Measurements from ENCODE around the gene ENDOV.

The ENDOV gene

GRCh38 chr17:80485846-80486245 is 70.9 kb downstream of the ENDOV start:
- POLR2A ChIA-PET = interaction anchor here (1.0 to 1.3 kb wide), 2 partner anchors 9 to 33 kb away, joined by 3 to 4 read pairs; no protein-coding TSS in a partner anchor
- TF ChIP-seq FOXK2 (IDR thresholded peaks at IDR 0.05) (no peak), BHLHE40 (IDR thresholded peaks at IDR 0.05; ENCODE audit: borderline replicate concordance) (no peak), HDGF (IDR thresholded peaks at IDR 0.05; ENCODE audit: borderline replicate concordance) (no peak), ARNT (IDR thresholded peaks at IDR 0.05) (no peak), TARDBP (IDR thresholded peaks at IDR 0.05) (no peak), SUZ12 (IDR thresholded peaks at IDR 0.05) (no peak)
- DNase-seq (ENCODE audit: extremely low spot score) = no peak
- CTCF ChIA-PET = no interaction called here

DNA sequence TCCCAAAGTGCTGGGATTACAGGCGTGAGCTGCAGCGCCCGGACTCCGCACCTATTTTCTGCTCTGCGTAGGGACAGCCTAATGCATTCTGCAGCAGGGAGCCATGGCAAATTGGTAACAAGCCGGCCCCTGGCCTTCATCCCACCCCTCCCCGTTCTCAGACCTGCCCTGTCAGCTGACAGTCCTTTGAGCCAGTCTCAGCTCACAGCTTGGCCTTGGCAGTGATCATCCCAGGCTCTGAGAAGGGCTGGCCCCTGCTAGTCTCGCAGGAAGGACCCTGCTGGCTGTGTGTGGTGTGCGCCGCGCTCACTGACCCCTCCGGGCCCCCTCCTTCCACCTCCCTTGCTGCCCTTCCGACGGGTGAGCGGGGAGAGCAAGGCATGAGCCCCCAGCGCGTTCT is 71.7 kb downstream of the ENDOV start:
- TF ChIP-seq LEF1 (IDR thresholded peaks at IDR 0.05; ENCODE audit: borderline replicate concordance) = no peak
- TF ChIP-seq ARNT (IDR thresholded peaks at IDR 0.05) = no peak
- TF ChIP-seq SUZ12 (IDR thresholded peaks at IDR 0.05) = no peak
- no peak for TF ChIP-seq FOXA1 (IDR thresholded peaks at IDR 0.05)
- no peak for TF ChIP-seq BHLHE40 (IDR thresholded peaks at IDR 0.05; ENCODE audit: borderline replicate concordance)
- no peak for TF ChIP-seq FOXM1 (IDR thresholded peaks at IDR 0.05; ENCODE audit: borderline replicate concordance)
- no peak for TF ChIP-seq HDGF (IDR thresholded peaks at IDR 0.05; ENCODE audit: borderline replicate concordance)
- POLR2A ChIA-PET = interaction anchor here (1.3 kb wide), 1 partner anchor 9 kb away, joined by 4 read pairs; no protein-coding TSS in a partner anchor
- no peak for DNase-seq (ENCODE audit: extremely low spot score)
- CTCF ChIA-PET = no interaction called here

DNA sequence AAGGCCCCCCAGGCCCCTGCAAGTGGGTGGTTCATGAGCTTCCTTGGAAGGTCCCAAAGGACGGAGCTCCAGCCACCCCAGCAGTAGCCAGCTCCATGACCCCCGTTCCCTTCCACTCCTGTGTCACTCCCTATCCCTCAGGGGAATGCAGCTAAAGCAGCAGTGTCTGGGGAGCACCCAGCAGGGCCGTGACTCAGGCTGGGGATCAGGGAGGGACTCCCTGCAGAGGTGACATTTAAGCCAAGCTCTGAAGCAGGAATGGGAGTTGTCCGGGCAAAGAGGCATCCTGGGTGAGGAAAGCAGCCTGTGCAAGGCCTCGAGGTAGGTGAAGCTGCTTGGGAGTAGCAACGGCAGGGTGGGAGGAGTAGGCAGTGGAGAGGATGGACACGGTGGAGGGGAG is 72.5 kb downstream of the ENDOV start:
- POLR2A ChIA-PET = no interaction called here
- no peak for DNase-seq (ENCODE audit: extremely low spot score)
- CTCF ChIA-PET = no interaction called here
- no peak for TF ChIP-seq ARNT (IDR thresholded peaks at IDR 0.05)
- no peak for TF ChIP-seq SP1 (IDR thresholded peaks at IDR 0.05)
- TF ChIP-seq ELF4 (IDR thresholded peaks at IDR 0.05) = no peak
- no peak for TF ChIP-seq FOXM1 (IDR thresholded peaks at IDR 0.05; ENCODE audit: borderline replicate concordance)
- TF ChIP-seq FOXK2 (IDR thresholded peaks at IDR 0.05) = no peak
- TF ChIP-seq HDGF (IDR thresholded peaks at IDR 0.05; ENCODE audit: borderline replicate concordance) = no peak
- TF ChIP-seq SUZ12 (IDR thresholded peaks at IDR 0.05) = no peak
- TF ChIP-seq CTBP1 (IDR thresholded peaks at IDR 0.05; ENCODE audit: borderline replicate concordance) = no peak
- TF ChIP-seq, protein P1, sequence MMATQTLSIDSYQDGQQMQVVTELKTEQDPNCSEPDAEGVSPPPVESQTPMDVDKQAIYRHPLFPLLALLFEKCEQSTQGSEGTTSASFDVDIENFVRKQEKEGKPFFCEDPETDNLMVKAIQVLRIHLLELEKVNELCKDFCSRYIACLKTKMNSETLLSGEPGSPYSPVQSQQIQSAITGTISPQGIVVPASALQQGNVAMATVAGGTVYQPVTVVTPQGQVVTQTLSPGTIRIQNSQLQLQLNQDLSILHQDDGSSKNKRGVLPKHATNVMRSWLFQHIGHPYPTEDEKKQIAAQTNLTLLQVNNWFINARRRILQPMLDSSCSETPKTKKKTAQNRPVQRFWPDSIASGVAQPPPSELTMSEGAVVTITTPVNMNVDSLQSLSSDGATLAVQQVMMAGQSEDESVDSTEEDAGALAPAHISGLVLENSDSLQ (IDR thresholded peaks at IDR 0.05) = no peak
- no peak for TF ChIP-seq ZNF384 (IDR thresholded peaks at IDR 0.05)
